NCI-H187 (cell line): Measurements from ENCODE around the gene QRFP.

Experiments
- DNase-seq, 2 experiments: peaks; one replicate each; lab custom pipeline; 2025; lab: John Stamatoyannopoulos, UW

Gene QRFP, protein sequence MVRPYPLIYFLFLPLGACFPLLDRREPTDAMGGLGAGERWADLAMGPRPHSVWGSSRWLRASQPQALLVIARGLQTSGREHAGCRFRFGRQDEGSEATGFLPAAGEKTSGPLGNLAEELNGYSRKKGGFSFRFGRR

GRCh38 chr9:130896233-130897014 lies at the start of gene QRFP:
Gene QRFP (minus strand): TSS chr9:130896812. CDS start chr9:130893838, 2,974 bp downstream.
- no peak for DNase-seq

DNA sequence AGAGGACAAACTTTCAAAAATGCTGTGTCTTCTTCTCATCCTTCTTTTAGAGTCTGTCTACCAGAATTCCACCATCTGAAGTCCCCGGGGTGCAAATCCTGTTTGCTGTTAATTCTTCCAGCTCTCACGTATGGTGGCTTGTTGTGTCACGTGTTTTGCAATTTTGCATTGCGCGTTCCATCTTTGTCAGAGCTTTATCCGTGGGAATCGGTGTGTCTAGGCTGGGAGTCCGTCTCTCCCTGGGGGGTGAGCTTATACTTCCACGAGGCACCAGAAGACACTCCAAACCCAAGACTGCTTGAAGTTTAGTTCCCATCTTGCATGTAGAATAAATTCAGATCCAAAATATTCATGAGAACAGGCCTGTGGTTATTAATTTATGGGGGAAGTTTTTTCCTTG lies 48.6 kb upstream of the QRFP start:
- no peak for DNase-seq

DNA sequence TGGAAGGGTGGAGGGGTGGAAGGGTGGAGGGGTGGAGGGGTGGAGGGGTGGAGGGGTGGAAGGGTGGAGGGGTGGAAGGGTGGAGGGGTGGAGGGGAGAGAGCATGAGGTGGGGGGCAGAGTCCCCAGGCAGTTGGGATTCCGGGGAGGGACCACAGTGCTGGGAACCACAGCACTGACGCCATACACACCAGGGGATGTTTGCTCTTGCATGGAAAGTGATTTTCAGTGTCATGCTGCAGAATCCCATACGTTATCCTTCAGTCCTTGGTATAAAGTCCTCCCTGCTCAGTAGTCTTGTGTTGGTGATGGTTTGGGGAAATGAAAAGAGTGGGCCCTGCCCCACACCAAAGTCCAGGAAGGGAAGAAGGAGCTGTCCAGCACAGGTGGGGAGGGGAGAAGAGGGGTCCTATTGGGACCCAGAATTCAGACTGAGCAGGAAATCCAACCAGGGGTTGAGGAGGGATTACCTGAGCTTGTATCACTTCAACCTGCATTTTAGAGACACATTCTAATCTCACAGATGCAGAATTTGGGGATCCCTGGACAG lies 48.0 kb upstream of the QRFP start:
- DNase-seq, result no peak

DNA sequence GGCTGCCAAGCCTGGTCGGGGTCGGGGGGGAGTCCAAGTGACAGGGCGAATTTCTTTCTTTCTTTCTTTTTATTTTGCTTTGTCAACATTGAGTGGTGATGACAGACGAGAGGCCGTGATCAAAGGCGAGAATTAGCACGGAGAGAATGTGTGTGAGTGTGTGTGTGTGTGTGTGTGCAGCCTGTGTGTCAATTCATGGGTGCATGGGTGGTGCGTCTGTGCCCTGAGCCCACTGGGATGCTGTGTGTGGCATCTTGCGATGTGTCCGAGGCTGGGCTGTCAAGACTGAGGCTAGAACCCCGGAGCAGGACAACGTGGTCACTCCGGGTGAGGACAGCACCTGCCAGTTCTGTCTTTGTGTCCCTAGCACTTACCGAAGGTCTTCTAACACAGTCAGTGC lies 47.2 kb upstream of the QRFP start:
- no peak for DNase-seq

DNA sequence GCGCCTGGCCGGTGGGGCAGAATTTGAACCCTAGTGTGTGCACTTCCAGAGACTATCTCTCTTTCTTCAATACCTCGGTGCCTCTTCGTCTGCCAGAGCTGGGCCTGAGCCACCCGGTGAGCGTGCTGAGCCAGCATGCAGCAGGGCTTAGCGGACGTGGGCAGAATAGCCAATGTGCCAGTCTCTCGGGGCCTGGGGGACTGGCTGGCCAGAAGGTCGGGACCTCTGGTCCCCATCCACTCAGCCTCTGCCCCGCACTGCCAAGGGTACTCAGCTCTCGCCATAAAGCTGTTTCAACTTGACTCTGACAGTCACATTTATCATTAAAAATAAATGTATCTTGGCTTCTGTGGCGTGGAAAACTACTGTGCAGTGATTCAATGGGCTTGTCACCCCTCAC lies 46.6 kb upstream of the QRFP start:
- DNase-seq, result no peak

GRCh38 chr9:130942679-130943078 lies 46.1 kb upstream of the QRFP start:
- no peak for DNase-seq

DNA sequence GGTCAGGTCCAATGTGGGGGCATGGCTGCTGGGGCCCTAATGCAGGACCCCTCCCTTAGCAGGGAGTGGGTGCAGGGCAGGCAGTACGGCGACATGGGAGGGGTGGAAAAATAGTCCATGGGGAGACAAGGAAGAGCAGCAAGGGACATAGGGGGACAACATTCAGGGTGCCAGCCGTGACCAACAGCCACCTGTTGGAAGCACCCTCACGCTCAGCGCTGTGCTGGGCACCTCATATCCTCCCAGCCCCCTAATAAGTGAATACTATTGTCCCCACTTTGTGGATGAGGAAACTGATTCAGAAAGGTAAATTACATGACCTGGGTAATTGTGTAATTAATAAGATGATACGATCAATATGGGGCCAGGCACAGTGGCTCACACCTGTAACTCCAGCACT lies 45.5 kb upstream of the QRFP start:
- no peak for DNase-seq

DNA sequence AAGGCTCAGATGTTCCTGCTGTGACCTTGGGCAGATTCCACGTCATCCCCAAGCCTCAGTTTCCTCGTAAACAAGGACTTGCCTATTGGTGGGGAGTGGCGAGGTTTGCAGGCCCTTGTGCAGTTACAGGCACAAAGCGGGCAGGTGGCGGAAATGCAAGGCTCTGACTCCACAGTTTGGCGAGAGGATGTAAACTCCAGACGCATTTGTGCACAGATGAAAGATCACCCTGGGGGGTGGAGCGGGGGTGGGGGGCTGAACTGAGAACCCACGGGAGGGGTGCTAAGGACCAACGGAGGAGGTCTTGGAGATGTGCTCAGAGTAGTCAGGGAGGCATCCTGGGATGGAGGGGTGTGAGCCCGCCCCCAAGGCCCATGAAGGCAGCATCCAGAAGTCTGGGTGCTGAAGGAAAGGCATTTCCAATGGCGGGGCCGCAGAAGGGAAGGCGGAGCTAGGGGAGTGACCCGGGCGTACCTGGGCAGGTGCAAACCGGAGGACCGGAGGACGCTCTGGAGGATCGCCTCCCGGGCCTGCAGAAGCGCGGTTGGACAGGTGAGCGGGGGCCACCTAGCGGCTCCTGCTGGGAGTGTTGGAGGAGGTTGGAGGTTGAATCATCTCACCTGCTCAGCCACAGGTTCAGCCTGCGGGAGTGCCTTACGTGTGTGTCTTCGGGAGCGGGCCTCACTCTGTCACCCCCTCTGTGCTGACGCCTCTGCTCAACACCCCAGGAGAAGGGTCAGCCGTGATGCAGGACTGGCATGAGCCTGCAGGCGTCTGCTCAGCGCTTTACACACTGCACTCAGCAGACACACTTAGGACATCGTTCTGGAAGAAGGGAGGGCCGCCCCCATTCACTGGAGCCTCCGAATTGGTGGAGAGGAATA lies 44.3 kb upstream of the QRFP start:
- DNase-seq, result peak; percentile 23 to 26

DNA sequence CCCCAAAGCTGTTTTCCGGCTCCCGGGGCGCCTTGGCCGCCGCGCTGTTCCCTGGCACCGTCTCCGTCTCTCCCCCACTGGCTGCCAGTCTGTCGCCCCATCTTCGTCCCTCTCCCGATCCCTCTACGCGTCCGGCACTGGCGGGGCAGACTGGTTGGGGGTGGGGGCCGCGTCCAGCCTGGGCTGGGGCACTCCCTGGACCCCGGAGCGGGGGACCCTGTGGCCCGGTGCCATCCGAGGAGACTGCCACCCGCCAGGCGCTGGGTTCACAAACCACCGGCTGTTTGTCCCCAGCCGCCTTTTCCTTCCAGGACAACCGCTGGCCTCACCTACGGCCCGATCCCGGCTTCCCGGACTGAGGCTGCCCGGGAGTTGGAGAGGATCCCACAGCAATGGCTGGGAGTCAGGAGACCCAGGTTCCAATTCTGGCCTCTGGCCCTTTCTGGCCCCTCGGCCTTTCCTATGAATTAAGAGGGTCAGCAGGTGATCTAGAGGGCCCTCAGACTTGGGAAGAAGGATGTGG lies 43.5 kb upstream of the QRFP start:
- no peak for DNase-seq

DNA sequence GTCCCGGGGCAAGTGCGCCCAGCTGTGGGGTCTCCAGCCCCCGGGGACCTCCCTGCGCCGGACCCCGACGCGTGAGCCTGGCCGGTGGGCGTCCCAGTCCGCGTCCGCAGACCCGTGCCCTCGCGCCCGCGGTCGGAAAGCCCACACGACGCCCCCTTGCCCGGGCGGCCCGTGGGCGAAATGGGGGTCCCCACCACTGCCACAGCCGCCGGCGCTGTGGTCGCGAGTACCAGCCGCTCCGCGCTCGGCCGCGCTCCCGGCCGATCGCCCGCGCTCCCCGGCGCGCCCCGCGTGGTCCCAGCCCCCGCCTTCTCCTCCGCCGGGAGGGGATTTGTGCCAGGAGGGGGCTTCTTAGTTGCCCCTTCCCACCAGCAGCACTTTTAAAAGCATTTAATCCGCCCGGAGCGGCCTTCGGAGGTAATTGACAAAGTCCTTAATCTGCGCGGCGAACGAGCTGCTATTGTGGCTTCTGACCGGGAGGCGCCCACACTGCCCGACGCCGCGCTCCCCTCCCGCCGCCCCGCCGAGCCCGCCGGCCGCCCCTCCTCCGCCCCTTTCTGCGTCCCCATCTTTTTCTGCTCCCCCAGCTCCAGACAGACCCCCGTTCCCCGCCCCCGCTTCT lies 42.9 kb upstream of the QRFP start:
- DNase-seq, result no peak

- no peak for DNase-seq
Measured at GRCh38 chr9:130938652-130939404, 42.2 kb upstream of the QRFP start, which contains the start of gene FIBCD1. Gene FIBCD1 (minus strand): TSS chr9:130939247. CDS start chr9:130938607, 640 bp downstream.

- DNase-seq, result no peak
Measured at GRCh38 chr9:130938184-130938651, 41.6 kb upstream of the QRFP start.

DNA sequence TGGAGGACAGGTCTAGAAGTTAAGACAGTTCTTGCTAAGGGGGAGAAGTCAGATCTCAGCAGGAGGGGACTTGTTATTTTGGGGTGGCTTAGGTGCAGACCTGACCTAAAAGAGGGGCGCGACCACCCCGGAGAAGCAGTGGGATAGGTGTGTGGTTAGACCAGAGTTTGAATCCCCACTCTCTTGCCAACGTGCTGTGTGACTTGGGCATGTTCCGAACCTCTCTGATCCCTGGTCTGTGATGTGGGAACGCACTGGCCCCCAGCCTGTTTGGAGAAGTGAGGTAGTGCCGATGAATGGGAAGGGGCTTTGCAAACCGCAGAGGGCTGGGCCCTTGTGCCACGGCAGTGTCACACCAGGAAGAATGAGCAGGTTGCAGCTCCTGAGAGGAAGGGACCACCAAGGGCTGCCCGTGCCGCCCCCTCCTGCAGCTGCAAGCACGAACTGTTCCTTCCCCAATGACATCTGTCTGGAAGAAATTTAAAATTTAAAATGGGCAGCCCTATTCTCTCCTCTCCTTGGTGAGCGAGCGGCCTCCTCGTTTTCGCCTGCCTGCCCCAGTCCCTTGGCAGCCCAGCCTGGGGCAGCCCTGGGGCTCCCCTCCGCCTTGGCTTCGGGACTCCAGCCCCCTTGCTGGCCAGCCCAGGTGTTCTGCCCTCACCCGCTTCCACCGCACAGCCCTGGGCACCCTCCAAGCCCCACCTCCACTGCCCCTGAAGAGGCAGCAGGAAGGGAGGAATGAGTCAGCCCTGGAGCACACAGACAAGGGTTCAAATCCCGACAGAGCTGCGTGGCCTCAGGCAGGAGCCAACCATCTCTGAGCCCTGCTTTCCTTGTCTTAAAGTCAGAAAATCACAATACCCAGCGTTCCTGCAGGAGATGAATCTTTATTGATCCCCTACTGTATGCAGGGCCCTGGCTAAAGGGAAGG lies 40.8 kb upstream of the QRFP start:
- DNase-seq, result no peak

DNA sequence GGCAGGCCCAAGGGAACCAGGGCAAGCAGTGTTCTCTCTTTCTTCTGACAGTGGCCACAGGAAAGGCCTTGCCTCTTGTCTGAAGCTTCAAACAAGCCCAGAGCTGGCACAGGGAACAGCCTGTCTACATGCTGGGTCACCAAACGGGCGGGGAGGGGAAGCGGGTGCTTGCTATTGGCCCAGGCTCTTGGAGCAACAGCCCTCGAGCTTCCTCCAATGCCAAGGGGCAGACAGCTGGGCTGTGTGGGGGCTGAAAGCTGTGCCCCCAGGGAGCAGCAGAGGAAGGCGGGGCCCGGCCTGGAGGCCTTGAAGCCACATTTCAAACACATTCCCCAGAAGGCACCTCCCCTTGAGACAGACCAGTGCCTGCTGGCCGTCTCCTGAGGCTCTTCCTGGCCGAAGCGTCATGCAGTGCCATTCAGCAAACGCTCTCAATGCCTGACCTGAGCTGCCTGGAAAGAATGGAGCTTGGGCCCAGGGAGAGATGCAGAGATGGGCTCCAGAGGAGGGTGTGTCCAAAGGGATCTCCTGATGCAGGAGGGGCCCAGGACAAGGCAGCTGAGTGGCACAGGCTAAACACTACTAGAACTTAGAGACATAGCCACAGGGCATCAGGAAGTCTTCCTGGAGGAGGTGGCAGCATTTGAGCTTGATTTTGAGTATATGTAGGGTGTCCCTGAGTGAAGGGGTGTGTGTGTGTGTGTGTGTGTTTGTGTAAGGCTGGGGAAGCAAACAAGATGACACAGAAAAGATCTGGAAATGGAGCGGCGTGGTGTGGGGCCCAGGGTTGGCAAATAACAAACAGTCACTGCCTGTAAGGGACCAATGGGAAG lies 39.9 kb upstream of the QRFP start:
- no peak for DNase-seq

- no peak for DNase-seq
Measured at GRCh38 chr9:130935648-130936271, 39.1 kb upstream of the QRFP start.

DNA sequence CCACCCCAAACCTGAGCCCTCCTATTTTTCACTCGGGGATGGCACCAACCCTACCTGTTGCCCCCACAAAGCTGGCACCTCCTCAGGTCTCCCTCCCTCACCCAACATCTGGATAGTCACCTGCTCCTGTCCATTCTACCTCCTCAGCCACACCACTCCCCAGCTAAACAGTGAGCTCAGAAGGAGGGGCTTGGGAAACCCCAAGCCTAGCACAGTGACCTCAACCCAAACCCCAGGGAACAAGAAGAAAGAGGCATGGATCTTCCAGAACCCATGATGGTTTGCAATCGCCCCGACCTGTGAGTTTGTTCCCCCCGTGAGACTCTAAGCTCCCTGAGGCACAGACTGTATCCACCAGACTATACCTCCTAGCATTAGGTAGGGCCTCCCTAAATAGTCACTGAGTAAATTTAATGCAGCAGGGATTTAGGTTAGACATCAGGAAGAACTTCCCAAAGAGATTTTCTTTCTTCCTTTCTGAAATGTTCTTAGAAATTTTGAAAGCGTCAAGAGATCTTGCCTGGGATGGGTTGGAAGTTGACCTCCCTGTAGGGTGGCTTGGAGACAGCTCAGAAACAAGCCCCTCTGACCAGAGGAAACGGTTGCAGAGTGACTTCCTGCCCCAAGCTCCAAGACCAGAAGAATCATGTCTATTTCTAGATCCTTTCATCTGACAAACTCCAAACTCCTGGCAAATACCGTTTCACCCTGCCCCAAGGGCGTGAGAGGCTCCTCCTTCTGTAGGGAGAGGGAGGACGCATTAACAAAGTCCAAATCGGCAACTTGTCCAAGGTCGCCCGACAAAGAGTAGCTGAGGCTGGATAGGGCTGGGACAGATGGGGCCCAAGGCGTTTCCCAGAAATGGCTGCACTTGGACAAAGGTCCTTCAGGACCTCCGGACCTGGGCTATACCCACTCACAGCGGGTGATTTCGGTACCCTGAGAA lies 38.4 kb upstream of the QRFP start:
- DNase-seq, result no peak

- no peak for DNase-seq
Measured at GRCh38 chr9:130934246-130934645, 37.6 kb upstream of the QRFP start.
